ENCODE results near the gene CNTLN. TPM values are rescaled to one million over a fixed set of nuclear protein-coding genes. Genes with fewer than 3 reads are reported as not detected.

The CNTLN gene
- total and polyA plus RNA-seq, 2 experiments from 2014 or later, result 17.7 to 21.8 TPM

DNA sequence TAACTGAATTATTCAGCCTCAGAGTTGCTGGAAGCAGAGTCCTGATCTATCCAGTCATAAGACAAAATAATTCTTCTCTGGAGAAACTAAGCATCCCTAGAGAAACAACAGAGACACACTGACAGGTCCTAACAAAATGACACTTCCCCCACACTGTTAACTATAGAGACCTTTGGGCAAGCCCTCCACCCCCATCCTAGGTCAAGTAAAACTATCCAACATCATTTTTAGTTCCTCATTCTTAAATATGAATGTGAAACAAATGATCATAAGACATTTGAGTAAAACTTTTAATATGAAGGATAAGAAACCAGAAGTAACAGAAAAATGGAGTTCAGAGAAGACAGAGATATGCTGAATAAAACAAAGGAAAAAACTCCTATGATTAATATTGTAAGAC, 30.9 kb downstream of the CNTLN start (continued):
- TF ChIP-seq, protein P1, sequence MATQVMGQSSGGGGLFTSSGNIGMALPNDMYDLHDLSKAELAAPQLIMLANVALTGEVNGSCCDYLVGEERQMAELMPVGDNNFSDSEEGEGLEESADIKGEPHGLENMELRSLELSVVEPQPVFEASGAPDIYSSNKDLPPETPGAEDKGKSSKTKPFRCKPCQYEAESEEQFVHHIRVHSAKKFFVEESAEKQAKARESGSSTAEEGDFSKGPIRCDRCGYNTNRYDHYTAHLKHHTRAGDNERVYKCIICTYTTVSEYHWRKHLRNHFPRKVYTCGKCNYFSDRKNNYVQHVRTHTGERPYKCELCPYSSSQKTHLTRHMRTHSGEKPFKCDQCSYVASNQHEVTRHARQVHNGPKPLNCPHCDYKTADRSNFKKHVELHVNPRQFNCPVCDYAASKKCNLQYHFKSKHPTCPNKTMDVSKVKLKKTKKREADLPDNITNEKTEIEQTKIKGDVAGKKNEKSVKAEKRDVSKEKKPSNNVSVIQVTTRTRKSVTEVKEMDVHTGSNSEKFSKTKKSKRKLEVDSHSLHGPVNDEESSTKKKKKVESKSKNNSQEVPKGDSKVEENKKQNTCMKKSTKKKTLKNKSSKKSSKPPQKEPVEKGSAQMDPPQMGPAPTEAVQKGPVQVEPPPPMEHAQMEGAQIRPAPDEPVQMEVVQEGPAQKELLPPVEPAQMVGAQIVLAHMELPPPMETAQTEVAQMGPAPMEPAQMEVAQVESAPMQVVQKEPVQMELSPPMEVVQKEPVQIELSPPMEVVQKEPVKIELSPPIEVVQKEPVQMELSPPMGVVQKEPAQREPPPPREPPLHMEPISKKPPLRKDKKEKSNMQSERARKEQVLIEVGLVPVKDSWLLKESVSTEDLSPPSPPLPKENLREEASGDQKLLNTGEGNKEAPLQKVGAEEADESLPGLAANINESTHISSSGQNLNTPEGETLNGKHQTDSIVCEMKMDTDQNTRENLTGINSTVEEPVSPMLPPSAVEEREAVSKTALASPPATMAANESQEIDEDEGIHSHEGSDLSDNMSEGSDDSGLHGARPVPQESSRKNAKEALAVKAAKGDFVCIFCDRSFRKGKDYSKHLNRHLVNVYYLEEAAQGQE (IDR thresholded peaks at IDR 0.05; ENCODE audit: unreplicated experiment), result no peak

DNA sequence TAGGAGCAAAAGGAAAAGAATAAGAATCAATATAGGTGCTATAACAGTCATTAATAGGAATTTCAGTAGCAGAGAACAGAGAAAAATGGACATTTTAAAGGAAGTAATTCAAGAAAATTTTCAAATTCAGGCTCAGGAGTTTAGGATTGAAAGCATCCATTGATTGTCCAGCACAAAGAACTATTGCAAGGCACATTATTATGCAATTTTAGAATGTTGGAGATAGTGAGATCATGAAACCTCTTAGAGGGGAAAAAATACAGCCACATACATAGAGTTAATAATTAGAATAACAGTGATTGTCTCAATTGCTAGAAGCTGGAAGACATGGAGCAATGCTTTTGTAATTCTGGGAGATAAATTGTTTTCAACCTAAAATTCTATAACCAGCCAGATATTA, 31.5 kb downstream of the CNTLN start:
- H3F3A ChIP-seq (replicated peaks; ENCODE audit: low read depth), result no peaks in the 10 kb centered on the region
- no peak overlapping the region for H3K27ac Mint-ChIP-seq
- H3K79me2 ChIP-seq (replicated peaks; ENCODE audit: insufficient read depth), result peaks cover 21% of the 10 kb centered on the region
- H3K9me3 Mint-ChIP-seq, result peaks cover 6% of the 10 kb centered on the region; the same call in 1 of the 3 replicates
- H2AFZ ChIP-seq, result no peak overlapping the region
- H3K4me3 ChIP-seq, result no peak overlapping the region
- DNase-seq (ENCODE audit: low spot score) (no peak), ATAC-seq (no peak)
- H3K9me2 ChIP-seq (ENCODE audit: insufficient read depth), result no peaks in the 10 kb centered on the region
- peaks cover 15% of the 10 kb centered on the region; the same call in 1 of the 3 replicates for H3K36me3 Mint-ChIP-seq (ENCODE audit: low read depth)
- no peaks in the 10 kb centered on the region for H4K20me1 ChIP-seq (replicated peaks; ENCODE audit: insufficient read depth)
- no peak overlapping the region for H3K4me2 ChIP-seq
- peaks cover 2% of the 10 kb centered on the region for H3K27me3 Mint-ChIP-seq (ENCODE audit: insufficient read depth, low read depth, poor library complexity)
- no peaks in the 10 kb centered on the region for H3K4me1 ChIP-seq (ENCODE audit: insufficient read depth)
- H3K4me1 Mint-ChIP-seq, result peaks cover 2% of the 10 kb centered on the region; the same call in 1 of the 3 replicates
- H3K36me3 ChIP-seq (ENCODE audit: insufficient read depth), result no peaks in the 10 kb centered on the region
- H3K27me3 ChIP-seq (ENCODE audit: insufficient read depth), result no peaks in the 10 kb centered on the region
- H3K4me3 Mint-ChIP-seq, result no peak overlapping the region
- no peak overlapping the region for H3K27ac ChIP-seq (ENCODE audit: low read depth)
- TF ChIP-seq ZNF331 (CRISPR knock-in tag; IDR thresholded peaks at IDR 0.05; ENCODE audit: low read depth) (no peak), POLR2AphosphoS5 (IDR thresholded peaks at IDR 0.05; ENCODE audit: low read depth) (no peak), EZH2phosphoT487 (IDR thresholded peaks at IDR 0.05; ENCODE audit: unreplicated experiment) (no peak), JUNB (IDR thresholded peaks at IDR 0.05; ENCODE audit: unreplicated experiment) (no peak), CREB1 (CRISPR knock-in tag; IDR thresholded peaks at IDR 0.05; ENCODE audit: low read depth) (no peak), NANOG (IDR thresholded peaks at IDR 0.05; ENCODE audit: borderline replicate concordance) (no peak), STAT1 (IDR thresholded peaks at IDR 0.05; ENCODE audit: unreplicated experiment) (no peak)
- TF ChIP-seq, protein P2, sequence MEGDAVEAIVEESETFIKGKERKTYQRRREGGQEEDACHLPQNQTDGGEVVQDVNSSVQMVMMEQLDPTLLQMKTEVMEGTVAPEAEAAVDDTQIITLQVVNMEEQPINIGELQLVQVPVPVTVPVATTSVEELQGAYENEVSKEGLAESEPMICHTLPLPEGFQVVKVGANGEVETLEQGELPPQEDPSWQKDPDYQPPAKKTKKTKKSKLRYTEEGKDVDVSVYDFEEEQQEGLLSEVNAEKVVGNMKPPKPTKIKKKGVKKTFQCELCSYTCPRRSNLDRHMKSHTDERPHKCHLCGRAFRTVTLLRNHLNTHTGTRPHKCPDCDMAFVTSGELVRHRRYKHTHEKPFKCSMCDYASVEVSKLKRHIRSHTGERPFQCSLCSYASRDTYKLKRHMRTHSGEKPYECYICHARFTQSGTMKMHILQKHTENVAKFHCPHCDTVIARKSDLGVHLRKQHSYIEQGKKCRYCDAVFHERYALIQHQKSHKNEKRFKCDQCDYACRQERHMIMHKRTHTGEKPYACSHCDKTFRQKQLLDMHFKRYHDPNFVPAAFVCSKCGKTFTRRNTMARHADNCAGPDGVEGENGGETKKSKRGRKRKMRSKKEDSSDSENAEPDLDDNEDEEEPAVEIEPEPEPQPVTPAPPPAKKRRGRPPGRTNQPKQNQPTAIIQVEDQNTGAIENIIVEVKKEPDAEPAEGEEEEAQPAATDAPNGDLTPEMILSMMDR (conservative IDR thresholded peaks at IDR 0.05; ENCODE audit: low read depth in 2 of 2), result no peak
- TF ChIP-seq, protein P3, sequence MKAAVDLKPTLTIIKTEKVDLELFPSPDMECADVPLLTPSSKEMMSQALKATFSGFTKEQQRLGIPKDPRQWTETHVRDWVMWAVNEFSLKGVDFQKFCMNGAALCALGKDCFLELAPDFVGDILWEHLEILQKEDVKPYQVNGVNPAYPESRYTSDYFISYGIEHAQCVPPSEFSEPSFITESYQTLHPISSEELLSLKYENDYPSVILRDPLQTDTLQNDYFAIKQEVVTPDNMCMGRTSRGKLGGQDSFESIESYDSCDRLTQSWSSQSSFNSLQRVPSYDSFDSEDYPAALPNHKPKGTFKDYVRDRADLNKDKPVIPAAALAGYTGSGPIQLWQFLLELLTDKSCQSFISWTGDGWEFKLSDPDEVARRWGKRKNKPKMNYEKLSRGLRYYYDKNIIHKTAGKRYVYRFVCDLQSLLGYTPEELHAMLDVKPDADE (IDR thresholded peaks at IDR 0.05), result no peak
- TF ChIP-seq, protein P1 (IDR thresholded peaks at IDR 0.05; ENCODE audit: unreplicated experiment), result no peak
